ENCODE data around the gene UBE2O.

DNA sequence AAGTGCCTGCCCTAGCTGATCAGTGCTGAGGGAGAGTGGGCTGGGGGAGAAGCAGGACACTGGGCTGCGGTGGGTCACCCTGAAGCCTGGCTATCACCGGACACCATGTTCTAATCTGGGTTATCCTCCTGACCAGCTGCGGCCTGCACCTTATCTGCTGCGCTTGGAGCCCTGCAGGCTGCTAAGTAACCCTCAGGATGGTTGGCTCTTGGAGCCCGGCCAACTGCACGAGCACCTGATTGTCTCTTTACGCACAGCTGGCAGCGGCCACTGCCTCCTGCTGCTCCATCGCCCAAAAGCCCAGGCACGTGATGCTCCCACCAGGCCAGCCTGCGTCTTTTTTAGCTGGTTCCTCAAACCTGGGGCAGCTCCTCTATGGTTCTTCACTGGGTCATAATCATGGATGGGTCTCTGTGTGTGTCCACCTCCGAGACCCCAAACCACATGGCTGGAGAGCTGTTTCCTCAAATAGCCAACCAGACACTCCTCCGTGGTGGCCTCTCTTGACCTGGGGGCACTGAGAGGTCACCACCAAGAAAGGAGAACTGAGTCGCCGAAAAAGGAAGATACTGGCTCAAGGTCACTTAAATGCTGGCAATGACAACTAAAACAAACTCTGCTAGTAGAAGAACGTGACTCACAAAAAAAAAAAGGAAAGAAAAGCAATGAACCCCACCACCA, 46.8 kb downstream of the UBE2O start:
- TF ChIP-seq, protein P1, sequence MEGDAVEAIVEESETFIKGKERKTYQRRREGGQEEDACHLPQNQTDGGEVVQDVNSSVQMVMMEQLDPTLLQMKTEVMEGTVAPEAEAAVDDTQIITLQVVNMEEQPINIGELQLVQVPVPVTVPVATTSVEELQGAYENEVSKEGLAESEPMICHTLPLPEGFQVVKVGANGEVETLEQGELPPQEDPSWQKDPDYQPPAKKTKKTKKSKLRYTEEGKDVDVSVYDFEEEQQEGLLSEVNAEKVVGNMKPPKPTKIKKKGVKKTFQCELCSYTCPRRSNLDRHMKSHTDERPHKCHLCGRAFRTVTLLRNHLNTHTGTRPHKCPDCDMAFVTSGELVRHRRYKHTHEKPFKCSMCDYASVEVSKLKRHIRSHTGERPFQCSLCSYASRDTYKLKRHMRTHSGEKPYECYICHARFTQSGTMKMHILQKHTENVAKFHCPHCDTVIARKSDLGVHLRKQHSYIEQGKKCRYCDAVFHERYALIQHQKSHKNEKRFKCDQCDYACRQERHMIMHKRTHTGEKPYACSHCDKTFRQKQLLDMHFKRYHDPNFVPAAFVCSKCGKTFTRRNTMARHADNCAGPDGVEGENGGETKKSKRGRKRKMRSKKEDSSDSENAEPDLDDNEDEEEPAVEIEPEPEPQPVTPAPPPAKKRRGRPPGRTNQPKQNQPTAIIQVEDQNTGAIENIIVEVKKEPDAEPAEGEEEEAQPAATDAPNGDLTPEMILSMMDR (IDR thresholded peaks at IDR 0.05; ENCODE audit: insufficient read depth, low read length) = no peak
- TF ChIP-seq SPI1 (IDR thresholded peaks at IDR 0.05; ENCODE audit: borderline replicate concordance, low read depth) (peak; percentile 63; the same call in 1 of the 2 replicates), POLR2AphosphoS5 (IDR thresholded peaks at IDR 0.05; ENCODE audit: low read depth) (peak; percentile 53)
- TF ChIP-seq, protein P2, sequence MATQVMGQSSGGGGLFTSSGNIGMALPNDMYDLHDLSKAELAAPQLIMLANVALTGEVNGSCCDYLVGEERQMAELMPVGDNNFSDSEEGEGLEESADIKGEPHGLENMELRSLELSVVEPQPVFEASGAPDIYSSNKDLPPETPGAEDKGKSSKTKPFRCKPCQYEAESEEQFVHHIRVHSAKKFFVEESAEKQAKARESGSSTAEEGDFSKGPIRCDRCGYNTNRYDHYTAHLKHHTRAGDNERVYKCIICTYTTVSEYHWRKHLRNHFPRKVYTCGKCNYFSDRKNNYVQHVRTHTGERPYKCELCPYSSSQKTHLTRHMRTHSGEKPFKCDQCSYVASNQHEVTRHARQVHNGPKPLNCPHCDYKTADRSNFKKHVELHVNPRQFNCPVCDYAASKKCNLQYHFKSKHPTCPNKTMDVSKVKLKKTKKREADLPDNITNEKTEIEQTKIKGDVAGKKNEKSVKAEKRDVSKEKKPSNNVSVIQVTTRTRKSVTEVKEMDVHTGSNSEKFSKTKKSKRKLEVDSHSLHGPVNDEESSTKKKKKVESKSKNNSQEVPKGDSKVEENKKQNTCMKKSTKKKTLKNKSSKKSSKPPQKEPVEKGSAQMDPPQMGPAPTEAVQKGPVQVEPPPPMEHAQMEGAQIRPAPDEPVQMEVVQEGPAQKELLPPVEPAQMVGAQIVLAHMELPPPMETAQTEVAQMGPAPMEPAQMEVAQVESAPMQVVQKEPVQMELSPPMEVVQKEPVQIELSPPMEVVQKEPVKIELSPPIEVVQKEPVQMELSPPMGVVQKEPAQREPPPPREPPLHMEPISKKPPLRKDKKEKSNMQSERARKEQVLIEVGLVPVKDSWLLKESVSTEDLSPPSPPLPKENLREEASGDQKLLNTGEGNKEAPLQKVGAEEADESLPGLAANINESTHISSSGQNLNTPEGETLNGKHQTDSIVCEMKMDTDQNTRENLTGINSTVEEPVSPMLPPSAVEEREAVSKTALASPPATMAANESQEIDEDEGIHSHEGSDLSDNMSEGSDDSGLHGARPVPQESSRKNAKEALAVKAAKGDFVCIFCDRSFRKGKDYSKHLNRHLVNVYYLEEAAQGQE (IDR thresholded peaks at IDR 0.05; ENCODE audit: insufficient replicate concordance, low read depth) = no peak

Measured in HL-60 (cell line).